ENCODE results near the gene FAM13A. TPM values are rescaled to one million over a fixed set of nuclear protein-coding genes. Genes with fewer than 3 reads are reported as not detected.

Gene FAM13A
- total and polyA plus RNA-seq, 10 of the 15 experiments (the other 5 are each of a cell fraction or from before 2014, with no cell fraction given) = 0.05 to 1.8 (median 0.27) TPM; not detected in 1

GRCh38 chr4:88841635-88842034 is 215.3 kb downstream of the FAM13A start:
- Histone ChIP-seq H3K79me2 (ENCODE audit: control insufficient read depth, insufficient read depth, low read length) (no peaks in the 10 kb centered on the region), H3K4me3 (no peak overlapping the region), H3K9ac (ENCODE audit: control insufficient read depth, insufficient read depth, low read length) (no peak overlapping the region), H2AFZ (ENCODE audit: control insufficient read depth, low read depth, low read length) (no peak overlapping the region), H3K4me2 (ENCODE audit: control insufficient read depth, insufficient read depth) (no peak overlapping the region), H3K4me1 (ENCODE audit: control insufficient read depth, insufficient read depth, low read length) (no peaks in the 10 kb centered on the region), H3K9me3 (replicated peaks; ENCODE audit: control insufficient read depth, insufficient read depth, low read length) (no peaks in the 10 kb centered on the region), H3K27me3 (replicated peaks in 1 of 2; ENCODE audit: control insufficient read depth in 2 of 2, insufficient read depth in 2 of 2, low read length in 1 of 2) (no peaks in the 10 kb centered on the region), H3K36me3 (ENCODE audit: control insufficient read depth in 2 of 2, insufficient read depth in 2 of 2, low read length in 1 of 2) (no peaks in the 10 kb centered on the region), H4K20me1 (ENCODE audit: control insufficient read depth, insufficient read depth) (no peaks in the 10 kb centered on the region), H3K27ac (ENCODE audit: control insufficient read depth, insufficient read depth) (no peak overlapping the region)
- intact Hi-C loops (cut with micrococcal nuclease; ENCODE audit: unreplicated experiment) = no loop called here
- ChIA-PET POLR2A (no interaction called here), CTCF (no interaction called here), RAD21 (ENCODE audit: unreplicated experiment) (no interaction called here), SMC1A (ENCODE audit: uncharacterized antibody, unreplicated experiment) (no interaction called here)
- no TSS peak for BruUV-seq (replicated peaks)
- ATAC-seq = no peak
- no peak for FAIRE-seq
- in situ Hi-C loops (cut with MboI) = no loop called here
- no peak for TF ChIP-seq SREBF2 (IDR thresholded peaks at IDR 0.05; ENCODE audit: low read length)
- TF ChIP-seq SIN3A (IDR thresholded peaks at IDR 0.05; ENCODE audit: low read depth, low read length) = no peak
- TF ChIP-seq SP1 (IDR thresholded peaks at IDR 0.05; ENCODE audit: low read depth, low read length) = no peak
- TF ChIP-seq JUND (IDR thresholded peaks at IDR 0.05; ENCODE audit: low read depth, low read length) = no peak
- no peak for DNase-seq (ENCODE audit: low read depth, low spot score)
- WGBS (ENCODE audit: insufficient coverage, insufficient replicate concordance, low lambda C conversion rate, missing lambda C conversion rate) = 51% methylated on average over 4 of the region's 4 CpGs

DNA sequence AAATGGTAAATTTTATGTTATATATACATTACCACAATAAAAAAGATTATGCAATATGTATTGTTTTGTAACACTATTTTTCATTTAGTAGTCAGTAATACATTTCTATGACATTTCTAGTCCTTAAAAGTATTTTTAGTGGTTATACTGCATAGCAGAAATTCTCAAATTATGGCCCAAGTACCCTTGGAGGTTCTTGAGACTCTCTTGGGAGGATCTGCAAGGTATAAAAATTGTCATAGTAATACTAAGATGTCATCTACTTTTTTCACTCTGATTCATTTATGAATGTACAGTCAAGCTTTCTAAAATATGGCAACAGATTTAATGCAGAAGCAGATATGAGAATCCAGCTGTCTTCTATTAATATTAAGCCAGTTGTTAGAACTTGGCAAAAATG is 220.8 kb downstream of the FAM13A start:
- no peaks in the 10 kb centered on the region for H3K9me3 ChIP-seq (replicated peaks; ENCODE audit: control insufficient read depth, insufficient read depth, low read length)
- H3K27ac ChIP-seq (ENCODE audit: control insufficient read depth, insufficient read depth) = no peak overlapping the region
- ChIA-PET SMC1A (ENCODE audit: uncharacterized antibody, unreplicated experiment) (no interaction called here), RAD21 (ENCODE audit: unreplicated experiment) (no interaction called here), CTCF (no interaction called here), POLR2A (no interaction called here)
- no peak overlapping the region for H2AFZ ChIP-seq (ENCODE audit: control insufficient read depth, low read depth, low read length)
- ATAC-seq (no peak), DNase-seq (ENCODE audit: low read depth, low spot score) (no peak), FAIRE-seq (no peak)
- no peaks in the 10 kb centered on the region for H3K36me3 ChIP-seq (ENCODE audit: control insufficient read depth in 2 of 2, insufficient read depth in 2 of 2, low read length in 1 of 2)
- H3K4me1 ChIP-seq (ENCODE audit: control insufficient read depth, insufficient read depth, low read length) = no peaks in the 10 kb centered on the region
- H3K4me3 ChIP-seq = no peak overlapping the region
- H3K4me2 ChIP-seq (ENCODE audit: control insufficient read depth, insufficient read depth) = no peak overlapping the region
- no peaks in the 10 kb centered on the region for H4K20me1 ChIP-seq (ENCODE audit: control insufficient read depth, insufficient read depth)
- H3K9ac ChIP-seq (ENCODE audit: control insufficient read depth, insufficient read depth, low read length) = no peak overlapping the region
- intact Hi-C loops (cut with micrococcal nuclease; ENCODE audit: unreplicated experiment) (no loop called here), in situ Hi-C loops (cut with MboI) (no loop called here)
- H3K27me3 ChIP-seq (replicated peaks in 1 of 2; ENCODE audit: control insufficient read depth in 2 of 2, insufficient read depth in 2 of 2, low read length in 1 of 2) = no peaks in the 10 kb centered on the region
- no peaks in the 10 kb centered on the region for H3K79me2 ChIP-seq (ENCODE audit: control insufficient read depth, insufficient read depth, low read length)
- no TSS peak for BruUV-seq (replicated peaks)
- TF ChIP-seq SMARCA5 (IDR thresholded peaks at IDR 0.05) = no peak
- TF ChIP-seq BACH1 (IDR thresholded peaks at IDR 0.05; ENCODE audit: borderline replicate concordance) = no peak
- TF ChIP-seq ZNF24 (IDR thresholded peaks at IDR 0.05) = no peak
- TF ChIP-seq IKZF2 (IDR thresholded peaks at IDR 0.05) = no peak
- no peak for TF ChIP-seq EED (IDR thresholded peaks at IDR 0.05; ENCODE audit: low read depth)
- no peak for TF ChIP-seq IRF4 (IDR thresholded peaks at IDR 0.05; ENCODE audit: low read depth, low read length)
- TF ChIP-seq FOXM1 (IDR thresholded peaks at IDR 0.05; ENCODE audit: low read depth, low read length) = no peak
- no peak for TF ChIP-seq MTA2 (IDR thresholded peaks at IDR 0.05; ENCODE audit: low read depth)
- TF ChIP-seq ZBTB33 (IDR thresholded peaks at IDR 0.05) = no peak
- TF ChIP-seq E2F8 (IDR thresholded peaks at IDR 0.05; ENCODE audit: low read depth, partially characterized antibody) = no peak
- no peak for TF ChIP-seq CREM (IDR thresholded peaks at IDR 0.05; ENCODE audit: low read depth)

Measured in GM12878 (cell line).